ENCODE results near the gene ADD3. TPM values are rescaled to one million over a fixed set of nuclear protein-coding genes. Genes with fewer than 3 reads are reported as not detected.

ADD3 gene
- total and polyA plus RNA-seq, 2 experiments from 2014 or later, result 96.9 to 114 TPM

- TF ChIP-seq CTCF (IDR thresholded peaks at IDR 0.05; ENCODE audit: low read depth, low read length), result no peak
- H3K4me1 ChIP-seq (ENCODE audit: low read depth), result peaks cover 19% of the 10 kb centered on the region
- H3K4me3 ChIP-seq, result no peak overlapping the region
- H3K36me3 ChIP-seq, result no peaks in the 10 kb centered on the region
- H3K27me3 ChIP-seq, result no peaks in the 10 kb centered on the region
- H3K27ac ChIP-seq, result peak overlapping the region; percentile 62
- no peak for DNase-seq (ENCODE audit: low read depth in 1 of 2, low spot score in 1 of 2)
- H3K9me3 ChIP-seq (ENCODE audit: low read depth), result no peaks in the 10 kb centered on the region
Observed at GRCh38 chr10:110022716-110023504, 15.1 kb downstream of the ADD3 start.

DNA sequence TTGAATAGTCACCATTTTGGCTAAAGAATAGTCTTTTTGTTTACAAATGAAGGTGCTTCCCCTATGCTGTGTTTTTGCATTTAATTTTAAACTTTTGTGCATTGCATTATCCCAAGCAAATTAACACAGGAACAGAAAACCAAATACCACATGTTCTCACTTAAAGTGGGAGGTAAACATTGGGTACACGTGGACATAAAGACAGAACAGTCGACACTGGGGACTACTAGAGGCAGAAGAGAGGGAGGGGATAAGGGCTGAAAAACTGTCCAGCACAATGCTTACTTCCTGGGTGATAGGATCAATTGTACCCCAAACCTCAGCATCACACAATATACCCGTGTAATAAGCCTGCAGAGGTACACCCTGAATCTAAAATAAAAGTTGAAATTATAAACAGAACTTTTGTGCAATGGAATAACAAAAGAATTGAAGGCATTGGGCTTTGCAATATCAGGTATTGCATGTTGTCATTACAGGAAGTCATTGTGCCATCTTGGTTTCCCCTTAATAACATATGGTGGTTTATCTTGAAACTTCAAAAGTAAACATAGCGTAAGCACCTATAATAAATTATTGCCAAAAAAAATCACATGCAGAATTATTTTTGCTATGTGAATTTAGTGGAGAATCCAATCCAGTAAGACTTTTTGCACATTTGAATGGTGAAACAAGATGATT is 16.1 kb downstream of the ADD3 start:
- TF ChIP-seq CTCF (IDR thresholded peaks at IDR 0.05; ENCODE audit: low read depth, low read length), result no peak
- Histone ChIP-seq H3K27me3 (no peaks in the 10 kb centered on the region), H3K36me3 (no peaks in the 10 kb centered on the region), H3K27ac (peak overlapping the region; percentile 62), H3K4me3 (no peak overlapping the region), H3K4me1 (ENCODE audit: low read depth) (peaks cover 16% of the 10 kb centered on the region), H3K9me3 (ENCODE audit: low read depth) (no peaks in the 10 kb centered on the region)
- DNase-seq (ENCODE audit: low read depth in 1 of 2, low spot score in 1 of 2), result no peak

GRCh38 chr10:110029450-110029849 is 21.7 kb downstream of the ADD3 start:
- H3K4me1 ChIP-seq (ENCODE audit: low read depth), result peaks cover 31% of the 10 kb centered on the region
- H3K36me3 ChIP-seq, result no peaks in the 10 kb centered on the region
- H3K9me3 ChIP-seq (ENCODE audit: low read depth), result no peaks in the 10 kb centered on the region
- peak overlapping the region; percentile 37 for H3K27ac ChIP-seq
- no peak for TF ChIP-seq CTCF (IDR thresholded peaks at IDR 0.05; ENCODE audit: low read depth, low read length)
- DNase-seq (ENCODE audit: low read depth in 1 of 2, low spot score in 1 of 2), result peak in 1 of 2 donors; percentile 42
- H3K27me3 ChIP-seq, result no peaks in the 10 kb centered on the region
- H3K4me3 ChIP-seq, result no peak overlapping the region

GRCh38 chr10:110032801-110033700 is 25.3 kb downstream of the ADD3 start:
- peaks cover 36% of the 10 kb centered on the region for H3K4me1 ChIP-seq (ENCODE audit: low read depth)
- no peaks in the 10 kb centered on the region for H3K27me3 ChIP-seq
- peak in 1 of 2 donors; percentile 67 for DNase-seq (ENCODE audit: low read depth in 1 of 2, low spot score in 1 of 2)
- H3K9me3 ChIP-seq (ENCODE audit: low read depth), result no peaks in the 10 kb centered on the region
- no peaks in the 10 kb centered on the region for H3K36me3 ChIP-seq
- TF ChIP-seq CTCF (IDR thresholded peaks at IDR 0.05; ENCODE audit: low read depth, low read length), result no peak
- no peak overlapping the region for H3K4me3 ChIP-seq
- H3K27ac ChIP-seq, result peak overlapping the region; percentile 90

GRCh38 chr10:110033701-110034235 is 26.0 kb downstream of the ADD3 start:
- Histone ChIP-seq H3K36me3 (no peaks in the 10 kb centered on the region), H3K4me3 (no peak overlapping the region), H3K27me3 (no peaks in the 10 kb centered on the region), H3K4me1 (ENCODE audit: low read depth) (peaks cover 36% of the 10 kb centered on the region), H3K9me3 (ENCODE audit: low read depth) (no peaks in the 10 kb centered on the region), H3K27ac (peak overlapping the region; percentile 90)
- TF ChIP-seq CTCF (IDR thresholded peaks at IDR 0.05; ENCODE audit: low read depth, low read length), result no peak
- no peak for DNase-seq (ENCODE audit: low read depth in 1 of 2, low spot score in 1 of 2)

Measured in cardiac muscle cell (in vitro differentiated cells and primary cell).